ENCODE measurements around the gene DHRS7.

DNA sequence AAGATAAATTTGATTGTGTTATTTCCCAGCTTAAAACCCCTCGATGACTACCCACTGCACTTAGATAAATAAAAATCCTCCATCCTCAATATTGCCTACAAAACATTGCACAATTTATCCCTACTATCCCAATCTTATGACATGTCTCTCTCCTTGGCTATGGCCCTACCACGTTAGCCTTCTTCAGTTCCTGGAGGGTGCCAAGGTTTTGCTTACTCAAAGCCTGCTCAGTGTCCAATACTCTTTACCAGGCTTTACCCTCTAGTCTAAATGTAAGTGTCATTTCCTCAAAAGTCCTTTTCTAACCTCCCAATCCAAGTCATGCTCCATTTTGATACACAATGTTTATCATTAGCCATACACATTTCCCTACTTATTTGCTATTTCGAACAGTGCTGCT, 48.8 kb upstream of the DHRS7 start:
- TF ChIP-seq CTCF (IDR thresholded peaks at IDR 0.05), result no peak
- TF ChIP-seq POLR2A (IDR thresholded peaks at IDR 0.05), result no peak
